Activated naive CD4-positive, alpha-beta T cell treated with anti-CD3 and anti-CD28 coated beads for 36 hours (primary cell): ENCODE results near the gene XXYLT1. TPM values are rescaled to one million over a fixed set of nuclear protein-coding genes. Genes with fewer than 3 reads are reported as not detected.

Experiments
- CTCF ChIA-PET: fragments of 350-600 bp; sonication (Branson Sonifier 250); formaldehyde crosslinking; loops from one replicate; lab custom pipeline; 2021; ENCODE audit warnings: antibody characterized with exemption; lab: Charles Lee
- DNase-seq: peaks from one replicate; pipeline ENCODE4 v3.0.0-alpha.2; 2020
- H3K27ac Mint-ChIP-seq: one replicate; pipeline ENCODE4 v1.8.0; 2021; ENCODE audit warnings: mild to moderate bottlenecking, mixed read lengths
- H3K27me3 Mint-ChIP-seq: one replicate; pipeline ENCODE4 v1.8.0; 2021; ENCODE audit warnings: low read depth, mixed read lengths
- H3K36me3 Mint-ChIP-seq: one replicate; pipeline ENCODE4 v1.8.0; 2021; ENCODE audit warnings: low read depth, mixed read lengths
- H3K4me1 Mint-ChIP-seq: one replicate; pipeline ENCODE4 v1.8.0; 2021; ENCODE audit warnings: low read depth, mixed read lengths
- H3K4me3 Mint-ChIP-seq: one replicate; pipeline ENCODE4 v1.8.0; 2021; ENCODE audit warnings: mild to moderate bottlenecking, moderate library complexity, mixed read lengths
- H3K9me3 Mint-ChIP-seq: one replicate; pipeline ENCODE4 v1.8.0; 2021; ENCODE audit warnings: mixed read lengths
- intact Hi-C: fragments of 100-400 bp; cut with micrococcal nuclease; formaldehyde crosslinking; loops from one replicate; pipeline ENCODE4 v1.15.1; 2023
- total RNA-seq, 2 experiments: library from RNA; stranded (reverse); gene quantifications; one replicate each; pipeline ENCODE4 v1.2.3, GENCODE V29; 2021

XXYLT1 gene
- total RNA-seq, 2 experiments from 2014 or later = 1.8 to 2.5 TPM

GRCh38 chr3:195284842-195285241 is 13.9 kb upstream of the XXYLT1 start:
- no peak overlapping the region for H3K27ac Mint-ChIP-seq
- intact Hi-C loops = no loop called here
- no peak overlapping the region for H3K4me3 Mint-ChIP-seq
- no peaks in the 10 kb centered on the region for H3K9me3 Mint-ChIP-seq
- peaks cover 9% of the 10 kb centered on the region for H3K4me1 Mint-ChIP-seq
- H3K36me3 Mint-ChIP-seq = peaks cover 7% of the 10 kb centered on the region
- CTCF ChIA-PET = interaction anchor here (1.0 to 3.4 kb wide), 3 partner anchors 11 to 235 kb away, joined by 3 to 18 read pairs (median 3); partner anchors contain the start of gene XXYLT1
- DNase-seq = no peak
- no peaks in the 10 kb centered on the region for H3K27me3 Mint-ChIP-seq

GRCh38 chr3:195282961-195283360 is 12.0 kb upstream of the XXYLT1 start:
- CTCF ChIA-PET = interaction anchor here (3.4 kb wide), 1 partner anchor 12 kb away, joined by 18 read pairs; the partner anchor contains the start of gene XXYLT1
- Mint-ChIP-seq H3K36me3 (peaks cover 5% of the 10 kb centered on the region), H3K27ac (no peak overlapping the region), H3K9me3 (no peaks in the 10 kb centered on the region), H3K4me1 (peaks cover 9% of the 10 kb centered on the region), H3K4me3 (no peak overlapping the region), H3K27me3 (no peaks in the 10 kb centered on the region)
- intact Hi-C loops = no loop called here
- DNase-seq = no peak

- Mint-ChIP-seq H3K4me3 (no peak overlapping the region), H3K27ac (no peak overlapping the region), H3K36me3 (no peaks in the 10 kb centered on the region), H3K9me3 (no peaks in the 10 kb centered on the region), H3K4me1 (peaks cover 15% of the 10 kb centered on the region), H3K27me3 (no peaks in the 10 kb centered on the region)
- no peak for DNase-seq
- intact Hi-C loops = loop anchor here (10.0 kb wide), 2 partner anchors 380 to 470 kb away; no protein-coding TSS in a partner anchor
- CTCF ChIA-PET = interaction anchor here (0.5 to 3.1 kb wide), 9 partner anchors 11 to 576 kb away, joined by 3 to 23 read pairs (median 3); partner anchors contain the start of gene ACAP2
Observed at GRCh38 chr3:195274259-195274966, 3.5 kb upstream of the XXYLT1 start.

GRCh38 chr3:195271410-195272243 is 668 bp upstream of the XXYLT1 start:
- peak; percentile 95 for DNase-seq
- CTCF ChIA-PET = interaction anchor here (0.5 to 4.1 kb wide), 50 partner anchors 9 to 622 kb away, joined by 3 to 71 read pairs (median 5); partner anchors contain the start of genes ACAP2, APOD, FAM43A and LSG1
- peaks cover 20% of the 10 kb centered on the region for H3K4me1 Mint-ChIP-seq
- intact Hi-C loops = loop anchor here (1.0 to 10.0 kb wide), 11 partner anchors 172 to 637 kb away; partner anchors contain the start of genes ACAP2, PPP1R2 and TNK2
- no peaks in the 10 kb centered on the region for H3K27me3 Mint-ChIP-seq
- H3K27ac Mint-ChIP-seq = no peak overlapping the region
- H3K9me3 Mint-ChIP-seq = no peaks in the 10 kb centered on the region
- no peaks in the 10 kb centered on the region for H3K36me3 Mint-ChIP-seq
- H3K4me3 Mint-ChIP-seq = peak overlapping the region; percentile 83

- CTCF ChIA-PET = interaction anchor here (0.5 to 4.1 kb wide), 28 partner anchors 9 to 599 kb away, joined by 3 to 71 read pairs (median 7); partner anchors contain the start of genes LSG1 and PPP1R2
- H3K27me3 Mint-ChIP-seq = no peaks in the 10 kb centered on the region
- peak; percentile 53 for DNase-seq
- peak overlapping the region; percentile 79 for H3K4me3 Mint-ChIP-seq
- no peak overlapping the region for H3K27ac Mint-ChIP-seq
- peaks cover 20% of the 10 kb centered on the region for H3K4me1 Mint-ChIP-seq
- intact Hi-C loops = loop anchor here (2.0 to 10.0 kb wide), 4 partner anchors 245 to 639 kb away; partner anchors contain the start of gene TNK2
- no peaks in the 10 kb centered on the region for H3K36me3 Mint-ChIP-seq
- no peaks in the 10 kb centered on the region for H3K9me3 Mint-ChIP-seq
Observed at GRCh38 chr3:195270079-195270816, 711 bp downstream of the XXYLT1 start.

- H3K4me1 Mint-ChIP-seq = peaks cover 20% of the 10 kb centered on the region
- no peaks in the 10 kb centered on the region for H3K27me3 Mint-ChIP-seq
- DNase-seq = no peak
- H3K36me3 Mint-ChIP-seq = no peaks in the 10 kb centered on the region
- no peaks in the 10 kb centered on the region for H3K9me3 Mint-ChIP-seq
- CTCF ChIA-PET = interaction anchor here (0.5 to 4.1 kb wide), 19 partner anchors 8 to 599 kb away, joined by 3 to 71 read pairs (median 7); partner anchors contain the start of genes LSG1 and PPP1R2
- H3K27ac Mint-ChIP-seq = no peak overlapping the region
- peak overlapping the region; percentile 79 for H3K4me3 Mint-ChIP-seq
- intact Hi-C loops = loop anchor here (2.0 to 10.0 kb wide), 4 partner anchors 245 to 639 kb away; partner anchors contain the start of gene TNK2
Observed at GRCh38 chr3:195269375-195270078, 1.4 kb downstream of the XXYLT1 start.

GRCh38 chr3:195268576-195269309 is 2.2 kb downstream of the XXYLT1 start:
- no peaks in the 10 kb centered on the region for H3K9me3 Mint-ChIP-seq
- no peak overlapping the region for H3K27ac Mint-ChIP-seq
- H3K4me1 Mint-ChIP-seq = peaks cover 20% of the 10 kb centered on the region
- no peak overlapping the region for H3K4me3 Mint-ChIP-seq
- intact Hi-C loops = no loop called here
- no peaks in the 10 kb centered on the region for H3K27me3 Mint-ChIP-seq
- CTCF ChIA-PET = interaction anchor here (1.8 to 4.1 kb wide), 3 partner anchors 240 to 581 kb away, joined by 7 to 71 read pairs (median 38); no protein-coding TSS in a partner anchor
- no peak for DNase-seq
- H3K36me3 Mint-ChIP-seq = no peaks in the 10 kb centered on the region

GRCh38 chr3:195267096-195267495 is 3.9 kb downstream of the XXYLT1 start:
- H3K27me3 Mint-ChIP-seq = no peaks in the 10 kb centered on the region
- peaks cover 19% of the 10 kb centered on the region for H3K4me1 Mint-ChIP-seq
- no peak overlapping the region for H3K4me3 Mint-ChIP-seq
- DNase-seq = no peak
- H3K27ac Mint-ChIP-seq = no peak overlapping the region
- H3K36me3 Mint-ChIP-seq = no peaks in the 10 kb centered on the region
- intact Hi-C loops = no loop called here
- CTCF ChIA-PET = interaction anchor here (0.6 kb wide), 1 partner anchor 595 kb away, joined by 4 read pairs; no protein-coding TSS in a partner anchor
- no peaks in the 10 kb centered on the region for H3K9me3 Mint-ChIP-seq

- H3K27ac Mint-ChIP-seq = no peak overlapping the region
- H3K4me1 Mint-ChIP-seq = peaks cover 13% of the 10 kb centered on the region
- no peaks in the 10 kb centered on the region for H3K36me3 Mint-ChIP-seq
- H3K4me3 Mint-ChIP-seq = no peak overlapping the region
- intact Hi-C loops = no loop called here
- no peak for DNase-seq
- CTCF ChIA-PET = interaction anchor here (0.6 kb wide), 1 partner anchor 594 kb away, joined by 4 read pairs; no protein-coding TSS in a partner anchor
- H3K9me3 Mint-ChIP-seq = no peaks in the 10 kb centered on the region
- no peaks in the 10 kb centered on the region for H3K27me3 Mint-ChIP-seq
Observed at GRCh38 chr3:195266428-195266827, 4.5 kb downstream of the XXYLT1 start.

GRCh38 chr3:195265363-195265976 is 5.5 kb downstream of the XXYLT1 start:
- Mint-ChIP-seq H3K36me3 (no peaks in the 10 kb centered on the region), H3K4me1 (peaks cover 19% of the 10 kb centered on the region), H3K4me3 (no peak overlapping the region), H3K27ac (no peak overlapping the region), H3K9me3 (no peaks in the 10 kb centered on the region), H3K27me3 (no peaks in the 10 kb centered on the region)
- CTCF ChIA-PET = interaction anchor here (0.6 to 1.5 kb wide), 3 partner anchors 27 to 583 kb away, joined by 3 to 4 read pairs (median 4); no protein-coding TSS in a partner anchor
- no peak for DNase-seq
- intact Hi-C loops = no loop called here
